ENCODE measurements around the gene SPRED3. TPM values are rescaled to one million over a fixed set of nuclear protein-coding genes. Genes with fewer than 3 reads are reported as not detected.
"Not testable (repeated sequence)": the region's sequence is repeated elsewhere in the genome, so short reads cannot be mapped to it uniquely, and the experiment has no call there.

SPRED3 gene
- total and polyA plus RNA-seq, 9 of the 15 experiments (the other 6 are each of a cell fraction or from before 2014, with no cell fraction given), result 0.05 to 1.3 (median 0.36) TPM

DNA sequence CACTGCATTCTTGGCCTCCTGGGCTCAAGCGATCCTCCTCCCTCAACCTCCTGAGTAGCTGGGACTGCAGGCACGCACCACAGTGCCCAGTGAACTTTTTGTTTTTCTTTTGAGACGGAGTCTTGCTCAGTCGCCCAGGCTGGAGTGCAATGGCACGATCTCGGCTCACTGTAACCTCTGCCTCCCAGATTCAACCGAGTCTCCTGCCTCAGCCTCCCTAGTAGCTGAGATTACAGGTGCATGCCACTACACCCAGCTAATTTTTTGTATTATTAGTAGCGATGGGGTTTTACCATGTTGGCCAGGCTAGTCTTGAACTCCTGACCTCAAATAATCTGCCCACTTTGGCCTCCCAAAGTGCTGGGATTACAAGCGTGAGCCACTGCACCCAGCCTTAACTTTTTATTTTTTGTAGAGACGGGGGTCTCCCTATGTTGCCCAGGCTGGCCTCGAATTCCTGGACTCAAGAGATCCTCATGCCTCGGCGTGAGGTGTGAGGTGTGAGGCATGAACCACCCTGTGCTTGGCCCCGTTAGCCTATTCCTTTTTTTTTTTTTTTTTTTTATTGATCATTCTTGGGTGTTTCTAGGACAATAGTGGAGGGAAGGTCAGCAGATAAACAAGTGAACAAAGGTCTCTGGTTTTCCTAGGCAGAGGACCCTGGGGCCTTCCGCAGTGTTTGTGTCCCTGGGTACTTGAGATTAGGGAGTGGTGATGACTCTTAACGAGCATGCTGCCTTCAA lies 25.4 kb upstream of the SPRED3 start:
- CTCF ChIA-PET (ENCODE audit: low intra/inter-chr PET ratio); BruUV-seq (replicated peaks); intact Hi-C loops (cut with micrococcal nuclease); H3K79me2 ChIP-seq (ENCODE audit: control insufficient read depth, insufficient read depth, low read length); H3K36me3 ChIP-seq (ENCODE audit: control insufficient read depth, insufficient read depth, low read length); FAIRE-seq; in situ Hi-C loops (cut with MboI); H3K9me1 ChIP-seq (ENCODE audit: control insufficient read depth, insufficient read depth, low read length); ATAC-seq; DNase-seq (ENCODE audit: extremely low read depth in 1 of 4, low spot score in 3 of 4); H3K27ac ChIP-seq (ENCODE audit: extremely low read depth, low read depth, low read length); H3K9me3 ChIP-seq (replicated peaks; ENCODE audit: control insufficient read depth, insufficient read depth, low read depth, low read length); TF ChIP-seq NR4A1 (CRISPR knock-in tag; IDR thresholded peaks at IDR 0.05): not testable (repeated sequence)
- Histone ChIP-seq H3K4me3 (peak overlapping the region; percentile 64), H3K27me3 (ENCODE audit: control insufficient read depth in 2 of 2, insufficient read depth in 2 of 2, low read length in 2 of 2) (peaks cover 23 to 25% of the 10 kb centered on the region in 2 experiments), H4K20me1 (replicated peaks; ENCODE audit: control insufficient read depth, insufficient read depth, low read length) (peaks cover 10% of the 10 kb centered on the region; the same call in 1 of the 2 replicates), H3K4me1 (replicated peaks in 1 of 2; ENCODE audit: control insufficient read depth in 2 of 2, insufficient read depth in 2 of 2, low read length in 2 of 2) (peaks cover 10 to 26% of the 10 kb centered on the region in 2 experiments; a peak in 4 of 5 replicates), H3K4me2 (ENCODE audit: insufficient read depth, low read length) (peak overlapping the region; percentile 91), H2AFZ (ENCODE audit: low read depth, low read length) (peak overlapping the region; percentile 98; the same call in 1 of the 2 replicates), H3K9ac (ENCODE audit: insufficient read depth in 1 of 2, low read depth in 2 of 2, low read length in 2 of 2) (peak overlapping the region in 1 of 2 experiments; percentile 84; a peak in 2 of 4 replicates)
- WGBS (ENCODE audit: insufficient coverage, low coverage, missing lambda C conversion rate), result 48% methylated on average over 11 of the region's 16 CpGs
- POLR2A ChIA-PET, result interaction anchor here (1.3 kb wide), 1 partner anchor 11 kb away, joined by 8 read pairs; the partner anchor contains the start of gene PSMD8
- TF ChIP-seq TAL1 (IDR thresholded peaks at IDR 0.05), result peak; percentile 28; the same call in 1 of the 2 replicates
- peak; percentile 20; the same call in 1 of the 2 replicates for TF ChIP-seq ZNF121 (CRISPR knock-in tag; conservative IDR thresholded peaks at IDR 0.05)
- TF ChIP-seq, protein P1, sequence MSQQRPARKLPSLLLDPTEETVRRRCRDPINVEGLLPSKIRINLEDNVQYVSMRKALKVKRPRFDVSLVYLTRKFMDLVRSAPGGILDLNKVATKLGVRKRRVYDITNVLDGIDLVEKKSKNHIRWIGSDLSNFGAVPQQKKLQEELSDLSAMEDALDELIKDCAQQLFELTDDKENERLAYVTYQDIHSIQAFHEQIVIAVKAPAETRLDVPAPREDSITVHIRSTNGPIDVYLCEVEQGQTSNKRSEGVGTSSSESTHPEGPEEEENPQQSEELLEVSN (IDR thresholded peaks at IDR 0.05; ENCODE audit: borderline replicate concordance in 1 of 2, extremely low read depth in 1 of 2, insufficient read depth in 1 of 2, insufficient read length in 1 of 2, low read depth in 1 of 2, low read length in 1 of 2, poor library complexity in 1 of 2, severe bottlenecking in 1 of 2), result peak in 1 of 2 experiments; percentile 56
- 0 out of 2 replicates have a peak, but pooled peaks have one; percentile 29 for TF ChIP-seq DPF2 (IDR thresholded peaks at IDR 0.05)
- peak; percentile 66 for TF ChIP-seq CBFA2T3 (IDR thresholded peaks at IDR 0.05)
- TF ChIP-seq, protein P2, sequence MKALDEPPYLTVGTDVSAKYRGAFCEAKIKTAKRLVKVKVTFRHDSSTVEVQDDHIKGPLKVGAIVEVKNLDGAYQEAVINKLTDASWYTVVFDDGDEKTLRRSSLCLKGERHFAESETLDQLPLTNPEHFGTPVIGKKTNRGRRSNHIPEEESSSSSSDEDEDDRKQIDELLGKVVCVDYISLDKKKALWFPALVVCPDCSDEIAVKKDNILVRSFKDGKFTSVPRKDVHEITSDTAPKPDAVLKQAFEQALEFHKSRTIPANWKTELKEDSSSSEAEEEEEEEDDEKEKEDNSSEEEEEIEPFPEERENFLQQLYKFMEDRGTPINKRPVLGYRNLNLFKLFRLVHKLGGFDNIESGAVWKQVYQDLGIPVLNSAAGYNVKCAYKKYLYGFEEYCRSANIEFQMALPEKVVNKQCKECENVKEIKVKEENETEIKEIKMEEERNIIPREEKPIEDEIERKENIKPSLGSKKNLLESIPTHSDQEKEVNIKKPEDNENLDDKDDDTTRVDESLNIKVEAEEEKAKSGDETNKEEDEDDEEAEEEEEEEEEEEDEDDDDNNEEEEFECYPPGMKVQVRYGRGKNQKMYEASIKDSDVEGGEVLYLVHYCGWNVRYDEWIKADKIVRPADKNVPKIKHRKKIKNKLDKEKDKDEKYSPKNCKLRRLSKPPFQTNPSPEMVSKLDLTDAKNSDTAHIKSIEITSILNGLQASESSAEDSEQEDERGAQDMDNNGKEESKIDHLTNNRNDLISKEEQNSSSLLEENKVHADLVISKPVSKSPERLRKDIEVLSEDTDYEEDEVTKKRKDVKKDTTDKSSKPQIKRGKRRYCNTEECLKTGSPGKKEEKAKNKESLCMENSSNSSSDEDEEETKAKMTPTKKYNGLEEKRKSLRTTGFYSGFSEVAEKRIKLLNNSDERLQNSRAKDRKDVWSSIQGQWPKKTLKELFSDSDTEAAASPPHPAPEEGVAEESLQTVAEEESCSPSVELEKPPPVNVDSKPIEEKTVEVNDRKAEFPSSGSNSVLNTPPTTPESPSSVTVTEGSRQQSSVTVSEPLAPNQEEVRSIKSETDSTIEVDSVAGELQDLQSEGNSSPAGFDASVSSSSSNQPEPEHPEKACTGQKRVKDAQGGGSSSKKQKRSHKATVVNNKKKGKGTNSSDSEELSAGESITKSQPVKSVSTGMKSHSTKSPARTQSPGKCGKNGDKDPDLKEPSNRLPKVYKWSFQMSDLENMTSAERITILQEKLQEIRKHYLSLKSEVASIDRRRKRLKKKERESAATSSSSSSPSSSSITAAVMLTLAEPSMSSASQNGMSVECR (CRISPR knock-in tag; IDR thresholded peaks at IDR 0.05), result peak; percentile 14; the same call in 1 of the 2 replicates
- TF ChIP-seq NR4A1 (tag; IDR thresholded peaks at IDR 0.05), result 0 out of 2 replicates have a peak, but pooled peaks have one; percentile 30
- peak; percentile 45 for TF ChIP-seq CBFA2T2 (conservative IDR thresholded peaks at IDR 0.05)
- peak; percentile 70 for TF ChIP-seq L3MBTL2 (IDR thresholded peaks at IDR 0.05)
